Neural progenitor cell (in vitro differentiated cells): ENCODE results near the gene MBP. TPM values are rescaled to one million over a fixed set of nuclear protein-coding genes. Genes with fewer than 3 reads are reported as not detected.
A peak's percentile ranks its signal among the peaks of the same experiment; 100 is the strongest.

ENCODE experiments used
- DNase-seq: peaks from one replicate; pipeline ENCODE4 v3.0.0-alpha.2; 2016; ENCODE audit warnings: low spot score
- H2AFZ ChIP-seq: fragments of 200-600 bp; sonication (generic); replicated peaks from 2 replicates; pipeline ENCODE4 v1.6.1; 2016; ENCODE audit warnings: antibody characterized with exemption
- H3F3A ChIP-seq: fragments of 200-600 bp; sonication (generic); 2 replicates; pipeline ENCODE4 v1.6.1; 2016; ENCODE audit warnings: antibody characterized with exemption, low read depth
- H3K27ac ChIP-seq: fragments of 200-600 bp; sonication (generic); 2 replicates; pipeline ENCODE4 v1.5.1; 2016; ENCODE audit warnings: mild to moderate bottlenecking
- H3K27me3 ChIP-seq: fragments of 200-600 bp; sonication (generic); 2 replicates; pipeline ENCODE4 v1.6.1; 2016; ENCODE audit warnings: mild to moderate bottlenecking, moderate library complexity
- H3K36me3 ChIP-seq: fragments of 200-600 bp; sonication (generic); 2 replicates; pipeline ENCODE4 v1.5.1; 2016
- H3K4me1 ChIP-seq: fragments of 200-600 bp; sonication (generic); 2 replicates; pipeline ENCODE4 v1.6.1; 2016; ENCODE audit warnings: mixed run types
- H3K4me2 ChIP-seq: fragments of 200-600 bp; sonication (generic); 2 replicates; pipeline ENCODE4 v1.6.1; 2016
- H3K4me3 ChIP-seq: fragments of 200-600 bp; sonication (generic); 2 replicates; pipeline ENCODE4 v1.5.1; 2016
- H3K79me2 ChIP-seq: fragments of 200-600 bp; sonication (generic); 2 replicates; pipeline ENCODE4 v1.6.1; 2016; ENCODE audit warnings: low read depth
- H3K9ac ChIP-seq: fragments of 200-600 bp; sonication (generic); 2 replicates; pipeline ENCODE4 v1.6.1; 2016
- H3K9me3 ChIP-seq: fragments of 200-600 bp; sonication (generic); 2 replicates; pipeline ENCODE4 v1.5.1; 2016; ENCODE audit warnings: low read depth
- H4K20me1 ChIP-seq: fragments of 200-600 bp; sonication (generic); 2 replicates; pipeline ENCODE4 v1.6.1; 2016; ENCODE audit warnings: low read depth
- H3K27ac Mint-ChIP-seq: 3 replicates; pipeline ENCODE4 v1.8.0; 2021; ENCODE audit warnings: mixed read lengths
- H3K27me3 Mint-ChIP-seq: 2 replicates; pipeline ENCODE4 v1.8.0; 2022; ENCODE audit warnings: low read depth, mild to moderate bottlenecking, inconsistent platforms, moderate library complexity, mixed read lengths; ENCODE audit not compliant: insufficient read depth
- H3K36me3 Mint-ChIP-seq: 3 replicates; pipeline ENCODE4 v1.8.0; 2021; ENCODE audit warnings: mixed read lengths
- H3K4me1 Mint-ChIP-seq: 3 replicates; pipeline ENCODE4 v1.8.0; 2021; ENCODE audit warnings: mixed read lengths
- H3K4me3 Mint-ChIP-seq: 3 replicates; pipeline ENCODE4 v1.8.0; 2021; ENCODE audit warnings: mild to moderate bottlenecking, moderate library complexity, mixed read lengths
- H3K9me3 Mint-ChIP-seq: 3 replicates; pipeline ENCODE4 v1.8.0; 2020; ENCODE audit warnings: mixed read lengths
- CTCF ChIP-seq: fragments of 200-600 bp; sonication (generic); IDR thresholded peaks from 2 replicates; pipeline ENCODE4 v1.5.1; 2017; ENCODE audit warnings: antibody characterized with exemption, mild to moderate bottlenecking
- EZH2 ChIP-seq: fragments of 200-600 bp; sonication (generic); IDR thresholded peaks from 2 replicates; pipeline ENCODE4 v1.6.1; 2017; ENCODE audit warnings: antibody characterized with exemption, mild to moderate bottlenecking, moderate library complexity
- EZH2phosphoT487 ChIP-seq: fragments of 200-600 bp; sonication (generic); IDR thresholded peaks from 2 replicates; pipeline ENCODE4 v1.6.1; 2017; ENCODE audit warnings: antibody characterized with exemption
- total RNA-seq: library from RNA; depleted of rRNA; stranded (reverse); fragments of >200 nt; gene quantifications from 2 replicates; pipeline ENCODE4 v1.2.3, GENCODE V29; 2015; ENCODE audit warnings: low replicate concordance

Gene MBP
- total RNA-seq, 1 donor from 2014 or later: 0.64 TPM

GRCh38 chr18:77053616-77054287 is 78.8 kb downstream of the MBP start:
- H3K79me2 ChIP-seq: no peaks in the 10 kb centered on the region
- no peak overlapping the region for H3K4me3 Mint-ChIP-seq
- H3K27me3 ChIP-seq: peaks cover 41% of the 10 kb centered on the region
- H3K4me1 Mint-ChIP-seq: peaks cover 40% of the 10 kb centered on the region
- H3K27ac ChIP-seq: no peak overlapping the region
- no peaks in the 10 kb centered on the region for H3K36me3 ChIP-seq
- no peaks in the 10 kb centered on the region for H3K9me3 ChIP-seq
- no peak overlapping the region for H3K4me2 ChIP-seq
- H3F3A ChIP-seq: peaks cover 15% of the 10 kb centered on the region
- H3K36me3 Mint-ChIP-seq: no peaks in the 10 kb centered on the region
- TF ChIP-seq EZH2phosphoT487 (no peak), CTCF (no peak), EZH2 (no peak)
- H4K20me1 ChIP-seq: no peaks in the 10 kb centered on the region
- no peak overlapping the region for H3K9ac ChIP-seq
- H3K9me3 Mint-ChIP-seq: no peaks in the 10 kb centered on the region
- peaks cover 7% of the 10 kb centered on the region for H3K27me3 Mint-ChIP-seq
- no peak for DNase-seq
- peaks cover 24% of the 10 kb centered on the region for H3K4me1 ChIP-seq
- H3K4me3 ChIP-seq: no peak overlapping the region
- no peak overlapping the region for H2AFZ ChIP-seq
- H3K27ac Mint-ChIP-seq: peak overlapping the region; percentile 53

- H3K4me3 Mint-ChIP-seq: no peak overlapping the region
- no peak overlapping the region for H3K27ac ChIP-seq
- H3K36me3 Mint-ChIP-seq: no peaks in the 10 kb centered on the region
- no peak overlapping the region for H3K4me3 ChIP-seq
- H3K27ac Mint-ChIP-seq: no peak overlapping the region
- no peaks in the 10 kb centered on the region for H3K9me3 ChIP-seq
- peaks cover 24% of the 10 kb centered on the region for H3K4me1 ChIP-seq
- no peaks in the 10 kb centered on the region for H3K9me3 Mint-ChIP-seq
- H3K4me2 ChIP-seq: no peak overlapping the region
- H4K20me1 ChIP-seq: no peaks in the 10 kb centered on the region
- H3K36me3 ChIP-seq: no peaks in the 10 kb centered on the region
- H2AFZ ChIP-seq: no peak overlapping the region
- no peak overlapping the region for H3K9ac ChIP-seq
- H3K4me1 Mint-ChIP-seq: peaks cover 40% of the 10 kb centered on the region
- peaks cover 34% of the 10 kb centered on the region for H3K27me3 ChIP-seq
- TF ChIP-seq EZH2 (no peak), CTCF (no peak), EZH2phosphoT487 (no peak)
- peaks cover 15% of the 10 kb centered on the region for H3F3A ChIP-seq
- no peak for DNase-seq
- H3K79me2 ChIP-seq: no peaks in the 10 kb centered on the region
- peaks cover 7% of the 10 kb centered on the region for H3K27me3 Mint-ChIP-seq
Observed at GRCh38 chr18:77052983-77053309, 79.6 kb downstream of the MBP start.

- H3K9ac ChIP-seq: no peak overlapping the region
- no peak overlapping the region for H3K4me3 Mint-ChIP-seq
- no peak overlapping the region for H3K4me3 ChIP-seq
- peaks cover 15% of the 10 kb centered on the region for H3F3A ChIP-seq
- H4K20me1 ChIP-seq: no peaks in the 10 kb centered on the region
- H3K4me1 ChIP-seq: peaks cover 24% of the 10 kb centered on the region
- H3K36me3 Mint-ChIP-seq: no peaks in the 10 kb centered on the region
- H3K36me3 ChIP-seq: no peaks in the 10 kb centered on the region
- TF ChIP-seq EZH2phosphoT487 (no peak), CTCF (no peak), EZH2 (no peak)
- H3K9me3 Mint-ChIP-seq: no peaks in the 10 kb centered on the region
- peaks cover 33% of the 10 kb centered on the region for H3K27me3 ChIP-seq
- H3K4me2 ChIP-seq: no peak overlapping the region
- H3K27ac ChIP-seq: no peak overlapping the region
- no peaks in the 10 kb centered on the region for H3K9me3 ChIP-seq
- H3K27me3 Mint-ChIP-seq: peaks cover 7% of the 10 kb centered on the region
- H3K79me2 ChIP-seq: no peaks in the 10 kb centered on the region
- H3K4me1 Mint-ChIP-seq: peaks cover 39% of the 10 kb centered on the region
- no peak for DNase-seq
- H3K27ac Mint-ChIP-seq: no peak overlapping the region
- no peak overlapping the region for H2AFZ ChIP-seq
Observed at GRCh38 chr18:77052297-77052982, 80.1 kb downstream of the MBP start.
